GM19043 (cell line): Measurements from ENCODE around the gene LRRC58.
"Not testable (repeated sequence)": the region's sequence is repeated elsewhere in the genome, so short reads cannot be mapped to it uniquely, and the experiment has no call there.

ENCODE experiments used
- ATAC-seq: cut with Tn5 transposase; IDR thresholded peaks from one replicate; pipeline ENCODE4 v1.9.1; 2021; ENCODE audit warnings: low read depth; ENCODE audit not compliant: unreplicated experiment

Gene LRRC58

GRCh38 chr3:120341658-120342346, 7.4 kb downstream of the LRRC58 start:
- no peak for ATAC-seq

- no peak for ATAC-seq
Observed at GRCh38 chr3:120339362-120339761, 9.8 kb downstream of the LRRC58 start.

GRCh38 chr3:120338517-120338916, 10.6 kb downstream of the LRRC58 start:
- no peak for ATAC-seq

GRCh38 chr3:120332646-120333045, 16.5 kb downstream of the LRRC58 start:
- no peak for ATAC-seq

- no peak for ATAC-seq
Observed at GRCh38 chr3:120331076-120331475, 18.1 kb downstream of the LRRC58 start.

- ATAC-seq: no peak
Observed at GRCh38 chr3:120326784-120327183, 22.4 kb downstream of the LRRC58 start.

- ATAC-seq: no peak
Observed at GRCh38 chr3:120324190-120324589, 25.0 kb downstream of the LRRC58 start.

GRCh38 chr3:120323761-120324160, 25.4 kb downstream of the LRRC58 start:
- not testable (repeated sequence) for ATAC-seq

- no peak for ATAC-seq
Observed at GRCh38 chr3:120311863-120312794, 37.0 kb downstream of the LRRC58 start.

GRCh38 chr3:120306519-120307455, 42.4 kb downstream of the LRRC58 start:
- ATAC-seq: no peak

- ATAC-seq: no peak
Observed at GRCh38 chr3:120304616-120305015, 44.5 kb downstream of the LRRC58 start.

- ATAC-seq: no peak
Observed at GRCh38 chr3:120302361-120302760, 46.8 kb downstream of the LRRC58 start.

- no peak for ATAC-seq
Observed at GRCh38 chr3:120300971-120301370, 48.2 kb downstream of the LRRC58 start.

GRCh38 chr3:120299403-120299802, 49.8 kb downstream of the LRRC58 start:
- no peak for ATAC-seq

GRCh38 chr3:120298996-120299395, 50.2 kb downstream of the LRRC58 start:
- no peak for ATAC-seq

- not testable (repeated sequence) for ATAC-seq
Observed at GRCh38 chr3:120291552-120291951, 57.6 kb downstream of the LRRC58 start.

- ATAC-seq: no peak
Observed at GRCh38 chr3:120289636-120290035, 59.5 kb downstream of the LRRC58 start.

GRCh38 chr3:120286465-120286864, 62.7 kb downstream of the LRRC58 start:
- no peak for ATAC-seq

GRCh38 chr3:120285508-120285841, 63.7 kb downstream of the LRRC58 start:
- no peak for ATAC-seq

- ATAC-seq: no peak
Observed at GRCh38 chr3:120284747-120285507, 64.2 kb downstream of the LRRC58 start, which contains the start of gene GPR156. TSS of gene GPR156 (minus strand) at chr3:120285222. CDS start at chr3:120244098, 41,124 bp downstream.
